KOPT-K1 (cell line): ENCODE results near the gene AP2M1.
A peak's percentile ranks its signal among the peaks of the same experiment; 100 is the strongest.
"Not testable (repeated sequence)": the region's sequence is repeated elsewhere in the genome, so short reads cannot be mapped to it uniquely, and the experiment has no call there.

Experiments
- H3K27ac ChIP-seq: fragments of 200-600 bp; sonication (generic); 2 replicates; pipeline ENCODE4 v1.5.1; 2016; ENCODE audit warnings: antibody characterized with exemption, mild to moderate bottlenecking, low read depth, low read length; ENCODE audit not compliant: poor library complexity, severe bottlenecking
- H3K36me3 ChIP-seq: fragments of 200-600 bp; sonication (generic); 2 replicates; pipeline ENCODE4 v1.5.1; 2017; ENCODE audit warnings: antibody characterized with exemption, mild to moderate bottlenecking, low read length, moderate library complexity; ENCODE audit not compliant: insufficient read depth
- H3K9me3 ChIP-seq: fragments of 200-600 bp; sonication (generic); 2 replicates; pipeline ENCODE4 v1.5.1; 2017; ENCODE audit warnings: antibody characterized with exemption, low read length, mild to moderate bottlenecking; ENCODE audit not compliant: insufficient read depth, poor library complexity, severe bottlenecking

The AP2M1 gene

GRCh38 chr3:184148076-184148475, 26.6 kb upstream of the AP2M1 start:
- Histone ChIP-seq H3K27ac (no peak overlapping the region), H3K9me3 (no peaks in the 10 kb centered on the region), H3K36me3 (peaks cover 37% of the 10 kb centered on the region)

GRCh38 chr3:184149123-184149522, 25.5 kb upstream of the AP2M1 start:
- Histone ChIP-seq H3K9me3 (no peaks in the 10 kb centered on the region), H3K36me3 (peaks cover 27% of the 10 kb centered on the region), H3K27ac (no peak overlapping the region)

- H3K27ac ChIP-seq, H3K9me3 ChIP-seq: not testable (repeated sequence)
- peaks cover 20% of the 10 kb centered on the region for H3K36me3 ChIP-seq
Measured at GRCh38 chr3:184149770-184150169, 24.9 kb upstream of the AP2M1 start.

- no peaks in the 10 kb centered on the region for H3K36me3 ChIP-seq
- H3K27ac ChIP-seq, result peak within 1 kb of the TSS; percentile 66
- H3K9me3 ChIP-seq, result no peaks in the 10 kb centered on the region
Measured at GRCh38 chr3:184154885-184155643, 19.6 kb upstream of the AP2M1 start, which contains the start of gene DVL3. Gene DVL3 (plus strand): TSS chr3:184155377. CDS start chr3:184155636, 259 bp downstream.

GRCh38 chr3:184155644-184156521, 18.8 kb upstream of the AP2M1 start:
- peak overlapping the region; percentile 66 for H3K27ac ChIP-seq
- no peaks in the 10 kb centered on the region for H3K9me3 ChIP-seq
- no peaks in the 10 kb centered on the region for H3K36me3 ChIP-seq

GRCh38 chr3:184156522-184156955, 18.1 kb upstream of the AP2M1 start:
- peak overlapping the region; percentile 66 for H3K27ac ChIP-seq
- no peaks in the 10 kb centered on the region for H3K9me3 ChIP-seq
- H3K36me3 ChIP-seq, result no peaks in the 10 kb centered on the region

GRCh38 chr3:184157206-184157605, 17.4 kb upstream of the AP2M1 start:
- Histone ChIP-seq H3K9me3 (no peaks in the 10 kb centered on the region), H3K27ac (peak overlapping the region; percentile 66), H3K36me3 (no peaks in the 10 kb centered on the region; the same call in 1 of the 2 replicates)

- Histone ChIP-seq H3K9me3 (no peaks in the 10 kb centered on the region), H3K27ac (no peak overlapping the region), H3K36me3 (peaks cover 5% of the 10 kb centered on the region; the same call in 1 of the 2 replicates)
Measured at GRCh38 chr3:184158404-184158803, 16.3 kb upstream of the AP2M1 start.

- H3K9me3 ChIP-seq, result no peaks in the 10 kb centered on the region
- no peak overlapping the region for H3K27ac ChIP-seq
- H3K36me3 ChIP-seq, result peaks cover 25% of the 10 kb centered on the region
Measured at GRCh38 chr3:184160456-184160855, 14.2 kb upstream of the AP2M1 start.

GRCh38 chr3:184162571-184163070, 12.0 kb upstream of the AP2M1 start:
- H3K36me3 ChIP-seq, result peaks cover 47% of the 10 kb centered on the region
- not testable (repeated sequence) for H3K27ac ChIP-seq, H3K9me3 ChIP-seq

GRCh38 chr3:184164648-184165330, 9.9 kb upstream of the AP2M1 start:
- peaks cover 68% of the 10 kb centered on the region for H3K36me3 ChIP-seq
- no peaks in the 10 kb centered on the region for H3K9me3 ChIP-seq
- H3K27ac ChIP-seq, result no peak overlapping the region

- Histone ChIP-seq H3K27ac (no peak overlapping the region), H3K9me3 (no peaks in the 10 kb centered on the region), H3K36me3 (peaks cover 76% of the 10 kb centered on the region)
Measured at GRCh38 chr3:184165543-184165942, 9.1 kb upstream of the AP2M1 start.

- Histone ChIP-seq H3K36me3 (peaks cover 87% of the 10 kb centered on the region), H3K9me3 (no peaks in the 10 kb centered on the region), H3K27ac (no peak overlapping the region)
Measured at GRCh38 chr3:184166671-184167070, 8.0 kb upstream of the AP2M1 start.

GRCh38 chr3:184167786-184168185, 6.9 kb upstream of the AP2M1 start:
- Histone ChIP-seq H3K9me3 (no peaks in the 10 kb centered on the region), H3K27ac (no peak overlapping the region), H3K36me3 (peaks cover 98% of the 10 kb centered on the region)
